WTC11 (cell line): ENCODE measurements around the gene ABCD3. TPM values are rescaled to one million over a fixed set of nuclear protein-coding genes. Genes with fewer than 3 reads are reported as not detected.

Experiments used
- ARID4B ChIP-seq: sonication (generic); formaldehyde crosslinking; IDR thresholded peaks from 2 replicates; pipeline ENCODE4 v1.8.0; 2023; ENCODE audit warnings: missing genetic modification reagents, mild to moderate bottlenecking, borderline replicate concordance
- ATF3 ChIP-seq: sonication (generic); formaldehyde crosslinking; conservative IDR thresholded peaks from 2 replicates; pipeline ENCODE4 v1.8.1; 2022; ENCODE audit warnings: mild to moderate bottlenecking, missing genetic modification reagents
- E2F4 ChIP-seq: sonication (generic); formaldehyde crosslinking; IDR thresholded peaks from 2 replicates; pipeline ENCODE4 v1.8.1; 2022; ENCODE audit warnings: low read depth, mild to moderate bottlenecking, moderate library complexity, missing genetic modification reagents, borderline replicate concordance
- ETV6 ChIP-seq: sonication (generic); formaldehyde crosslinking; IDR thresholded peaks from 2 replicates; pipeline ENCODE4 v1.8.1; 2022; ENCODE audit warnings: mild to moderate bottlenecking, missing genetic modification reagents
- HMGXB4 ChIP-seq: sonication (generic); formaldehyde crosslinking; IDR thresholded peaks from 2 replicates; pipeline ENCODE4 v1.8.1; 2023; ENCODE audit warnings: mild to moderate bottlenecking, moderate library complexity, missing genetic modification reagents
- SP1 ChIP-seq: sonication (generic); formaldehyde crosslinking; conservative IDR thresholded peaks from 2 replicates; pipeline ENCODE4 v1.8.1; 2022; ENCODE audit warnings: missing genetic modification reagents
- USF2 ChIP-seq: sonication (generic); formaldehyde crosslinking; IDR thresholded peaks from 2 replicates; pipeline ENCODE4 v1.8.1; 2023; ENCODE audit warnings: mild to moderate bottlenecking, missing genetic modification reagents, moderate library complexity
- ZNF396 ChIP-seq: fragments of 250-450 bp; sonication (Bioruptor Pico); IDR thresholded peaks from 2 replicates; pipeline ENCODE4 v1.8.0; 2021; ENCODE audit warnings: mild to moderate bottlenecking, moderate library complexity, borderline replicate concordance
- ZNF423 ChIP-seq: fragments of 250-450 bp; sonication (Bioruptor Pico); IDR thresholded peaks from 2 replicates; pipeline ENCODE4 v2.1.2; 2022; ENCODE audit warnings: mild to moderate bottlenecking, moderate library complexity
- ZNF532 ChIP-seq: fragments of 250-450 bp; sonication (Bioruptor Pico); IDR thresholded peaks from 2 replicates; pipeline ENCODE4 v1.9.0; 2021; ENCODE audit warnings: mild to moderate bottlenecking, borderline replicate concordance
- total RNA-seq: library from RNA; stranded (reverse); gene quantifications from 3 replicates; pipeline ENCODE4 v1.2.3, GENCODE V29; 2021

ABCD3 gene
- total RNA-seq, 1 experiment from 2014 or later, result 27.2 TPM

- TF ChIP-seq ARID4B (CRISPR knock-in tag) (0 out of 2 replicates have a peak, but pooled peaks have one; percentile 57), ZNF396 (CRISPR knock-in tag) (no peak), SP1 (CRISPR knock-in tag) (peak; percentile 72), E2F4 (CRISPR knock-in tag) (no peak), ZNF532 (CRISPR knock-in tag) (no peak), ETV6 (peak; percentile 68), USF2 (no peak), ATF3 (CRISPR knock-in tag) (no peak), ZNF423 (CRISPR knock-in tag) (peak; percentile 73), HMGXB4 (CRISPR knock-in tag) (peak; percentile 86)
Observed at GRCh38 chr1:94541246-94542087, 123.3 kb downstream of the ABCD3 start, which contains the start of gene F3 (continued).
